Measurements from ENCODE around the gene PHF20. TPM values are rescaled to one million over a fixed set of nuclear protein-coding genes. Genes with fewer than 3 reads are reported as not detected.

PHF20 gene
- total and polyA plus RNA-seq, 2 of the 13 experiments (the other 11 are each of a cell fraction or from before 2014, with no cell fraction given), result 22.8 to 34.1 TPM

- TF ChIP-seq USF2 (IDR thresholded peaks at IDR 0.05; ENCODE audit: low read depth, low read length), result peak; percentile 76
- TF ChIP-seq USF2 (CRISPR knock-in tag; IDR thresholded peaks at IDR 0.05; ENCODE audit: borderline replicate concordance), result peak; percentile 61; the same call in 1 of the 2 replicates
- TF ChIP-seq MAZ (IDR thresholded peaks at IDR 0.05; ENCODE audit: borderline replicate concordance, low read depth, low read length), result 0 out of 2 replicates have a peak, but pooled peaks have one; percentile 57
- TF ChIP-seq MAZ (CRISPR knock-in tag; IDR thresholded peaks at IDR 0.05; ENCODE audit: low read depth), result no peak
- TF ChIP-seq ZHX2 (IDR thresholded peaks at IDR 0.05; ENCODE audit: low read depth), result no peak; the same call in none of the 2 replicates
- TF ChIP-seq ZHX2 (CRISPR knock-in tag; IDR thresholded peaks at IDR 0.05; ENCODE audit: borderline replicate concordance), result no peak
- no peak for TF ChIP-seq SP5 (CRISPR knock-in tag; IDR thresholded peaks at IDR 0.05; ENCODE audit: borderline replicate concordance, low read depth)
- no peak for TF ChIP-seq ZFP91 (CRISPR knock-in tag; IDR thresholded peaks at IDR 0.05; ENCODE audit: borderline replicate concordance)
- no peak for TF ChIP-seq KLF11 (CRISPR knock-in tag; IDR thresholded peaks at IDR 0.05)
- TF ChIP-seq DDIT3 (CRISPR knock-in tag; IDR thresholded peaks at IDR 0.05), result no peak
- TF ChIP-seq HNRNPLL (IDR thresholded peaks at IDR 0.05; ENCODE audit: low read depth, low read length, poor library complexity, severe bottlenecking), result no peak
- TF ChIP-seq ZNF280D (CRISPR knock-in tag; IDR thresholded peaks at IDR 0.05), result no peak
Observed at GRCh38 chr20:35768731-35769664, 2.8 kb upstream of the PHF20 start (continued).
